ENCODE measurements around the gene MARCHF5. TPM values are rescaled to one million over a fixed set of nuclear protein-coding genes. Genes with fewer than 3 reads are reported as not detected.
A peak's percentile ranks its signal among the peaks of the same experiment; 100 is the strongest.

Gene MARCHF5
- total RNA-seq, 1 donor from 2014 or later = 7.6 TPM

DNA sequence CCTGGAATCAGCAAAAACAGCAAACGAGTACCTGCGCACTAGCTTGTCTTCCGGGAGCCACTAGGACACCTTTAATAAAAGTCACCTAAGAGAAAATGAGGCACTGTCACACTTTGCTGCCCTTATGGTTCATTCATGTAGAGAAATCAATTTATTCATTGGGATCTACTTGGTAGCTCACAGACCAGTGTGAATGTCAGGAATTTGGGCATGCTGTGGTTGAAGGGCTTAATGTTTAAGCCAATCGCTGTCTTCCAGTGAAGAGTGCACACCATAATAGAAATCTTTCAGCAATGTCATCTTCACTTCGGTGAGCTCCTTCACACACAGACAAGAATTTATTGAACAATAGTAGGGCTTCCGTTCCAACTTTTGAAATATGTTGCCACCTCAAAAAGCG is 65.1 kb downstream of the MARCHF5 start:
- TF ChIP-seq, protein P1, sequence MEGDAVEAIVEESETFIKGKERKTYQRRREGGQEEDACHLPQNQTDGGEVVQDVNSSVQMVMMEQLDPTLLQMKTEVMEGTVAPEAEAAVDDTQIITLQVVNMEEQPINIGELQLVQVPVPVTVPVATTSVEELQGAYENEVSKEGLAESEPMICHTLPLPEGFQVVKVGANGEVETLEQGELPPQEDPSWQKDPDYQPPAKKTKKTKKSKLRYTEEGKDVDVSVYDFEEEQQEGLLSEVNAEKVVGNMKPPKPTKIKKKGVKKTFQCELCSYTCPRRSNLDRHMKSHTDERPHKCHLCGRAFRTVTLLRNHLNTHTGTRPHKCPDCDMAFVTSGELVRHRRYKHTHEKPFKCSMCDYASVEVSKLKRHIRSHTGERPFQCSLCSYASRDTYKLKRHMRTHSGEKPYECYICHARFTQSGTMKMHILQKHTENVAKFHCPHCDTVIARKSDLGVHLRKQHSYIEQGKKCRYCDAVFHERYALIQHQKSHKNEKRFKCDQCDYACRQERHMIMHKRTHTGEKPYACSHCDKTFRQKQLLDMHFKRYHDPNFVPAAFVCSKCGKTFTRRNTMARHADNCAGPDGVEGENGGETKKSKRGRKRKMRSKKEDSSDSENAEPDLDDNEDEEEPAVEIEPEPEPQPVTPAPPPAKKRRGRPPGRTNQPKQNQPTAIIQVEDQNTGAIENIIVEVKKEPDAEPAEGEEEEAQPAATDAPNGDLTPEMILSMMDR (conservative IDR thresholded peaks at IDR 0.05; ENCODE audit: low read depth, low read length) = no peak
- H3K4me3 ChIP-seq (ENCODE audit: low read depth, low read length) = no peak overlapping the region
- peak; percentile 75 for DNase-seq (ENCODE audit: low read depth)

DNA sequence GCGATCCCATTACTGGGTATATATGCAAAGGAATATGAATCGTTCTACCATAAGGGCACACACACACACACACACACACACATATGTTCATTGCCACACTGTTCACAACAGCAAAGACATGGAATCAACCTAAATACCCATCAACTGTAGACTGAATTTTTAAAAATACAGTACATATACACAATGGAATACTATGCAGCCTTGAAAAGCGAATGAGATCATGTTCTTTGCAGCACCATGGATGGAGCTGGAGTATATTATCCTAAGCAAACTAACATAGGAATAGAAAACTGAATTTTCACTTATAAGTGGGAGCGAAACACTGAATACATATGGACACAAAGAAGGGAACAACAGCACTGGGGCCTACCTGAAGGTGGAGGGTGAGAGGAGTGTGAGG is 72.5 kb downstream of the MARCHF5 start:
- no peak overlapping the region for H3K4me3 ChIP-seq (ENCODE audit: low read depth, low read length)
- DNase-seq (ENCODE audit: low read depth) = no peak
- TF ChIP-seq, protein P1 (conservative IDR thresholded peaks at IDR 0.05; ENCODE audit: low read depth, low read length) = no peak

DNA sequence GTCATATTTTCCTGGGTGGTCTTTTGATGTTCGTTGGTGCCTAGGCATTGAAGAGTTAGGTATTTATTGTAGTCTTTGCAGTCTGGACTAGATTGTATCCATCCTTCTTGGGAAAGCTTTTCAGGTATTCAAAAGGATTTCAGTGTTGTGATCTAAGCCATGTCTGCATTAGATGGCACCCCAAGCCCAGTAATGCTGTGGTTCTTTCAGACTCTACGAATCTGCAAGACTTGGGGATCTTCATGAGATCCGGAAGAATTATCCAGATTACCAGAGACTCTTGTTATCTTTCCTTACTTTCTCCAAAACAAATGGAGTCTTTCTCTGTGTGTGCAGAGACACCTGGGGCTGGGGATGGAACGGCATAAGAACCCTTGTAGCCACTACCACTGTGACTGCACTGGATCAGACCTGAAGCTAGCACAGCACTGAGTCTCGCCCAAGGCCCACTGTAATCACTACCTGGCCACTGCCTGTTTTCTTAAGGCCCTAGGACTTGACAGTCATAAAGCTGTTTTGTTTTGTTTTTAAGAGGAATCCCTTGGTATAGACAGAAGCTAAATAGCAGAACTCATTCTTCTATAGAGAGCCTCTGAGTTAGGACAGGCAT is 75.5 kb downstream of the MARCHF5 start:
- TF ChIP-seq, protein P1 (conservative IDR thresholded peaks at IDR 0.05; ENCODE audit: low read depth, low read length) = no peak
- H3K4me3 ChIP-seq (ENCODE audit: low read depth, low read length) = no peak overlapping the region
- no peak for DNase-seq (ENCODE audit: low read depth)

DNA sequence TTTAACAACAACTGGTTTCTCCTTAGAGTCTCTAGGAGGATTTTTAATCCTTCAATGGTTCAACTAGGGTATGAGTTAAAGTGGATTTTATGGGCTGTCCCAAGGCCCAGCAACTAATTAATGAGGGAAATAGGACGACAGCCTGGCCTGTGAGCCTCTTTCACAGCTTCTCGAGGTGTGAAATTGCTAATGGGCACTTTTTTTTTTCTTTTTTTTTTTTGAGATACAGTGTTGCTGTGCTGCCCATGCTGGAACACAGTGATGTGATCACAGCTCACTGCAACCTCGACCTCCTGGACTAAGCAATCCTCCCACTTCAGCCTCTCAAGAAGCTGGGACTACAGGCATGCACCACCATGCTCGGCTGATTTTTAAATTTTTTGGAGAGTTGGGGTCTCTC is 87.0 kb downstream of the MARCHF5 start:
- TF ChIP-seq, protein P1 (conservative IDR thresholded peaks at IDR 0.05; ENCODE audit: low read depth, low read length) = no peak
- no peak overlapping the region for H3K4me3 ChIP-seq (ENCODE audit: low read depth, low read length)
- no peak for DNase-seq (ENCODE audit: low read depth)

DNA sequence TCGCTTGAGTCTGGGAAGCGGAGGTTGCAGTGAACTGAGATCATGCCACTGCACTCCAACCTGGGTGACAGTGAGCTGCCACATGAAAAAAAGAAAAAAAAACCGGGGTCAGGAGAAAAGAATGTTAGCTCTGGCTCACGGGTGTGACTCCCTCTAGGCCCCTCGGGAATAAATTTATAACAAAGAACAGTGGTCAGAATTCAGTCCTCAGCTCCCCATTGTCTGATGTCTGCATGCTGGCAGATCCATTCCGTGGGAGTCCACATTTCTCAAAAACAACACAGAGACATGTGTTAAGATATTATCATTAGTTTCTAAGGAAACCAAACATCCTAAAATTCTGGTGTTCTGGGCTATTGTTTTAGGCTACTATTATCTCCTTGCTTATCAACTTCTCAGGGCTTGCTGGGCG is 90.6 kb downstream of the MARCHF5 start:
- TF ChIP-seq, protein P1 (conservative IDR thresholded peaks at IDR 0.05; ENCODE audit: low read depth, low read length) = no peak
- no peak overlapping the region for H3K4me3 ChIP-seq (ENCODE audit: low read depth, low read length)
- DNase-seq (ENCODE audit: low read depth) = no peak

DNA sequence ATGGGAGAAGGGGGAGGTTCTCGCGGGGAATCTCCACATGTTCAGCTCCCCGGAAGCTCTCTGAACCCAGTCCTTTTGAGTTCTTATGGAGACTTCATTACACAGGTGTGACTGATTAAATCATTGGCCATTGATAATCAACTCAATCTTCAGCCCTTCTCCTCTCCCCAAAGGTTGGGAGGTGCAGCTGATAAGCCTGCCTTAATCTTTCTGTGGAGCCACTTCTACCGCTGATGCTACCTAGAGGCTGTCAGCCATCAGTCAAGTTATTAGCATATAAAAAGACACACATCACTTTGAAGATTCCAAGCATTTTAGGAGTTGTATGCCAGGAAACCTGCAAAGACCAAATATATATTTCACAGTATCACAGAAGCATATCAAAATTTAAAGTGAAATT is 91.7 kb downstream of the MARCHF5 start:
- TF ChIP-seq, protein P1 (conservative IDR thresholded peaks at IDR 0.05; ENCODE audit: low read depth, low read length) = no peak
- no peak overlapping the region for H3K4me3 ChIP-seq (ENCODE audit: low read depth, low read length)
- DNase-seq (ENCODE audit: low read depth) = no peak

DNA sequence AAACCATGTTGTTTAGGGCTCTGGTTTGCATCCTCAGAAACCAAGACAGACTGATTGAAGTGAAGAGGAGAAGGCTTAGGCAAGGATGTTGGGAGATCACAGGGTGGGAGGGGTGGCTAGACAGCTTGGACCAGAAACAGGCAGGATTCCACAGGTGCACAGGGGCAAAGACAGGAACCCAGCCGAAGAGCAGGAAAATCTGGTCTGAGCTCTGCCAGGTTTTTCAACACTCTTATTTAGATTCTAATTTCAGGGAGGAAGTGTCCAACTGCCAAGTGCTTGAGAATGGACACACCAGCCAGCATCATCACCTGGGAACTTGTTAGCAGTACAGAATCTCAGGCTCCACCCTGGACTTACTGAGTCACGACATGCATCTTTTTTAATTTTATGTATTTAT is 93.8 kb downstream of the MARCHF5 start:
- H3K4me3 ChIP-seq (ENCODE audit: low read depth, low read length) = no peak overlapping the region
- DNase-seq (ENCODE audit: low read depth) = no peak
- TF ChIP-seq, protein P1 (conservative IDR thresholded peaks at IDR 0.05; ENCODE audit: low read depth, low read length) = no peak

Data from epithelial cell of proximal tubule (primary cell).